ENCODE data around the gene SLC16A7.
A peak's percentile ranks its signal among the peaks of the same experiment; 100 is the strongest.

Gene SLC16A7

GRCh38 chr12:59708064-59708463 is 112.2 kb downstream of the SLC16A7 start:
- peak; percentile 68 for DNase-seq (ENCODE audit: low read depth)

GRCh38 chr12:59708484-59708883 is 112.7 kb downstream of the SLC16A7 start:
- DNase-seq (ENCODE audit: low read depth): peak; percentile 77
- TF ChIP-seq CTCF (IDR thresholded peaks at IDR 0.05; ENCODE audit: insufficient read depth, low read depth, low read length, missing control alignments): no peak

More at GRCh38 chr12:59708064-59708463, 112.2 kb downstream of the SLC16A7 start:
- H3K4me3 ChIP-seq (ENCODE audit: low read length): no peak overlapping the region
- TF ChIP-seq CTCF (IDR thresholded peaks at IDR 0.05; ENCODE audit: insufficient read depth, low read depth, low read length, missing control alignments): no peak

GRCh38 chr12:59710004-59710628 is 114.3 kb downstream of the SLC16A7 start:
- peak; percentile 27 for DNase-seq (ENCODE audit: low read depth)
- no peak for TF ChIP-seq CTCF (IDR thresholded peaks at IDR 0.05; ENCODE audit: insufficient read depth, low read depth, low read length, missing control alignments)
- H3K4me3 ChIP-seq (ENCODE audit: low read length): no peak overlapping the region

More at GRCh38 chr12:59708484-59708883, 112.7 kb downstream of the SLC16A7 start:
- H3K4me3 ChIP-seq (ENCODE audit: low read length): no peak overlapping the region

GRCh38 chr12:59710964-59711363 is 115.1 kb downstream of the SLC16A7 start:
- no peak for DNase-seq (ENCODE audit: low read depth)
- no peak overlapping the region for H3K4me3 ChIP-seq (ENCODE audit: low read length)
- TF ChIP-seq CTCF (IDR thresholded peaks at IDR 0.05; ENCODE audit: insufficient read depth, low read depth, low read length, missing control alignments): no peak

GRCh38 chr12:59715434-59715833 is 119.6 kb downstream of the SLC16A7 start:
- TF ChIP-seq CTCF (IDR thresholded peaks at IDR 0.05; ENCODE audit: insufficient read depth, low read depth, low read length, missing control alignments): no peak
- no peak overlapping the region for H3K4me3 ChIP-seq (ENCODE audit: low read length)
- no peak for DNase-seq (ENCODE audit: low read depth)

- no peak overlapping the region for H3K4me3 ChIP-seq (ENCODE audit: low read length)
- DNase-seq (ENCODE audit: low read depth): no peak
- no peak for TF ChIP-seq CTCF (IDR thresholded peaks at IDR 0.05; ENCODE audit: insufficient read depth, low read depth, low read length, missing control alignments)
These were observed 120.2 kb downstream of the SLC16A7 start for GRCh38 chr12:59716043-59716442.

GRCh38 chr12:59717436-59717835 is 121.6 kb downstream of the SLC16A7 start:
- no peak for TF ChIP-seq CTCF (IDR thresholded peaks at IDR 0.05; ENCODE audit: insufficient read depth, low read depth, low read length, missing control alignments)
- DNase-seq (ENCODE audit: low read depth): no peak
- no peak overlapping the region for H3K4me3 ChIP-seq (ENCODE audit: low read length)
